ENCODE data around the gene ITGA1. TPM values are rescaled to one million over a fixed set of nuclear protein-coding genes. Genes with fewer than 3 reads are reported as not detected.

The ITGA1 gene
- total and polyA plus RNA-seq, 2 of the 8 experiments (the other 6 are each of a cell fraction or from before 2014, with no cell fraction given) = 2.3 to 9.0 TPM

- H3K4me1 ChIP-seq (replicated peaks in 1 of 4; ENCODE audit: control insufficient read depth in 3 of 4, insufficient read depth in 4 of 4, low read length in 3 of 4) = no peaks in the 10 kb centered on the region
- 90% methylated on average over 8 of the region's 8 CpGs; no CpG with 5 or more reads in 1 of the 2 experiments for WGBS, 2 experiments (ENCODE audit: extremely low coverage in 1 of 2, insufficient coverage in 1 of 2, insufficient read length in 1 of 2, insufficient replicate concordance in 2 of 2, low coverage in 1 of 2, low lambda C conversion rate in 2 of 2, missing lambda C conversion rate in 1 of 2)
- H2AK5ac ChIP-seq (ENCODE audit: low read depth, low read length) = no peak overlapping the region
- H3K79me2 ChIP-seq (ENCODE audit: control insufficient read depth in 1 of 2, insufficient read depth in 2 of 2, low read length in 2 of 2) = no peaks in the 10 kb centered on the region
- no peak overlapping the region for H3K9ac ChIP-seq (replicated peaks in 1 of 4; ENCODE audit: extremely low read depth in 1 of 4, low read depth in 3 of 4, low read length in 3 of 4)
- H3K79me1 ChIP-seq (ENCODE audit: low read depth, low read length) = no peaks in the 10 kb centered on the region
- H4K5ac ChIP-seq (ENCODE audit: insufficient read length, low read depth, low read length) = no peak overlapping the region
- H2BK12ac ChIP-seq (ENCODE audit: low read depth, low read length) = no peak overlapping the region
- H2BK120ac ChIP-seq (replicated peaks; ENCODE audit: low read depth, low read length) = no peak overlapping the region
- TF ChIP-seq TBP (IDR thresholded peaks at IDR 0.05; ENCODE audit: low read depth, low read length) (no peak), TAF7 (optimal IDR thresholded peaks at IDR 0.05; ENCODE audit: borderline replicate concordance, low read depth, low read length) (no peak), SIN3A (conservative IDR thresholded peaks at IDR 0.05 in 1 of 2, IDR thresholded peaks at IDR 0.05 in 1 of 2; ENCODE audit: low read depth in 1 of 2, low read length in 2 of 2) (no peak), CEBPB (IDR thresholded peaks at IDR 0.05; ENCODE audit: low read depth, low read length) (no peak), SIRT6 (IDR thresholded peaks at IDR 0.05; ENCODE audit: low read length) (no peak), CBX5 (IDR thresholded peaks at IDR 0.05; ENCODE audit: low read depth, low read length) (no peak), SRF (IDR thresholded peaks at IDR 0.05; ENCODE audit: low read depth, low read length) (no peak), GABPA (IDR thresholded peaks at IDR 0.05; ENCODE audit: borderline replicate concordance, insufficient read depth, low read length) (no peak), SP2 (IDR thresholded peaks at IDR 0.05; ENCODE audit: low read length) (no peak), POLR2A (IDR thresholded peaks at IDR 0.05; ENCODE audit: control extremely low read depth in 1 of 2, low read depth in 2 of 2, low read length in 2 of 2) (no peak), BACH1 (IDR thresholded peaks at IDR 0.05; ENCODE audit: low read length) (no peak), KDM4A (IDR thresholded peaks at IDR 0.05; ENCODE audit: low read depth, low read length, severe bottlenecking) (no peak), EP300 (IDR thresholded peaks at IDR 0.05; ENCODE audit: borderline replicate concordance in 1 of 2, low read depth in 2 of 2, low read length in 2 of 2) (no peak)
- TF ChIP-seq, protein P1, sequence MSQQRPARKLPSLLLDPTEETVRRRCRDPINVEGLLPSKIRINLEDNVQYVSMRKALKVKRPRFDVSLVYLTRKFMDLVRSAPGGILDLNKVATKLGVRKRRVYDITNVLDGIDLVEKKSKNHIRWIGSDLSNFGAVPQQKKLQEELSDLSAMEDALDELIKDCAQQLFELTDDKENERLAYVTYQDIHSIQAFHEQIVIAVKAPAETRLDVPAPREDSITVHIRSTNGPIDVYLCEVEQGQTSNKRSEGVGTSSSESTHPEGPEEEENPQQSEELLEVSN (IDR thresholded peaks at IDR 0.05) = no peak
- no peak overlapping the region for H3K4me3 ChIP-seq (ENCODE audit: extremely low read depth in 1 of 4, insufficient read depth in 2 of 4, low read depth in 3 of 4, low read length in 4 of 4)
- H2AFZ ChIP-seq (ENCODE audit: low read length) = no peak overlapping the region
- no peaks in the 10 kb centered on the region for H3K27me3 ChIP-seq (replicated peaks in 1 of 4; ENCODE audit: control insufficient read depth in 3 of 4, extremely low read depth in 1 of 4, insufficient read depth in 3 of 4, low read length in 3 of 4)
- no peak overlapping the region for H3K18ac ChIP-seq (ENCODE audit: extremely low read depth, low read length)
- no peak overlapping the region for H3K56ac ChIP-seq (replicated peaks; ENCODE audit: insufficient read length, low read depth, low read length)
- no peak overlapping the region for H2BK20ac ChIP-seq (ENCODE audit: low read length)
- no peak overlapping the region for H3K27ac ChIP-seq (ENCODE audit: low read depth, low read length)
- CTCF ChIA-PET (ENCODE audit: partially characterized antibody) = interaction anchor here (0.5 to 1.8 kb wide), 4 partner anchors 9 to 1528 kb away, joined by 3 to 4 read pairs (median 3); no protein-coding TSS in a partner anchor
- no peak overlapping the region for H4K91ac ChIP-seq (replicated peaks; ENCODE audit: insufficient read length, low read length)
- FAIRE-seq = no peak
- H3K23ac ChIP-seq (ENCODE audit: insufficient read length) = no peak overlapping the region
- H2BK15ac ChIP-seq (ENCODE audit: low read length) = no peak overlapping the region
- POLR2A ChIA-PET (ENCODE audit: partially characterized antibody) = no interaction called here
- H3K4ac ChIP-seq (replicated peaks; ENCODE audit: insufficient read length, low read depth, low read length) = no peak overlapping the region
- H3K14ac ChIP-seq (ENCODE audit: insufficient read length) = no peak overlapping the region
- H3K36me3 ChIP-seq (ENCODE audit: control insufficient read depth in 2 of 4, insufficient read depth in 4 of 4, low read length in 3 of 4) = no peaks in the 10 kb centered on the region
- no peak for DNase-seq (ENCODE audit: low read depth in 1 of 2, low spot score in 2 of 2)
- no peaks in the 10 kb centered on the region for H3K9me3 ChIP-seq (ENCODE audit: insufficient read depth in 2 of 2, low read depth in 1 of 2, low read length in 1 of 2)
- H3K23me2 ChIP-seq (ENCODE audit: low read depth, low read length) = no peaks in the 10 kb centered on the region
- no peak overlapping the region for H4K8ac ChIP-seq (ENCODE audit: extremely low read depth, insufficient read depth, low read length)
- no peaks in the 10 kb centered on the region for H4K20me1 ChIP-seq (replicated peaks in 1 of 2; ENCODE audit: control insufficient read depth in 1 of 2, insufficient read depth in 2 of 2, low read length in 2 of 2)
- H2BK5ac ChIP-seq (ENCODE audit: low read depth, low read length) = no peak overlapping the region
- H3K4me2 ChIP-seq (ENCODE audit: insufficient read depth in 1 of 2, low read depth in 2 of 2, low read length in 2 of 2) = no peak overlapping the region
Observed at GRCh38 chr5:52924456-52924855, 136.7 kb downstream of the ITGA1 start.
